DMS 273 treated with DMSO at 0.1 percent for 48 hours (cell line): ENCODE measurements around the gene MYOC.
"Not testable (repeated sequence)": the region's sequence is repeated elsewhere in the genome, so short reads cannot be mapped to it uniquely, and the experiment has no call there.

Experiments used
- DNase-seq: peaks from one replicate; lab custom pipeline; 2025; lab: John Stamatoyannopoulos, UW

The MYOC gene

DNA sequence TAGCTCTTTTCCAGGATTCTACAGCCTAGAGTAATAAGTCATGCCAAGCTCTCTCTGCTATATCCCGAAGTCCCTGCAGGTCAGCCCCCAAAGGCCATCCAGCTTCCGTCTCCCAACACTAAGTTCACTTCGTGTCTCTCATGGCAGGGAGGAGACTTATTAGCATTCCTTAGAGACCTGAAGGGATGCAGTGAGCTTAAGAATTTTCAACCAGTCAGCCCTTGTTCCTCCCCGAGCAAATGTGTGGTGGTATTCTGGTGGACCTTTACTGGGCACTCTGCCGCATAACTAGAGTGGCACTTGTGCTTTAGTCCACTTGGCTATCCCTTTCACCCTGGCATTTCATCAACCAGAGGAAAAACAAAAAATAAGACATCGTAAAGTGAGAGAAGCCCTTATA lies 49.4 kb downstream of the MYOC start:
- DNase-seq = not testable (repeated sequence)

DNA sequence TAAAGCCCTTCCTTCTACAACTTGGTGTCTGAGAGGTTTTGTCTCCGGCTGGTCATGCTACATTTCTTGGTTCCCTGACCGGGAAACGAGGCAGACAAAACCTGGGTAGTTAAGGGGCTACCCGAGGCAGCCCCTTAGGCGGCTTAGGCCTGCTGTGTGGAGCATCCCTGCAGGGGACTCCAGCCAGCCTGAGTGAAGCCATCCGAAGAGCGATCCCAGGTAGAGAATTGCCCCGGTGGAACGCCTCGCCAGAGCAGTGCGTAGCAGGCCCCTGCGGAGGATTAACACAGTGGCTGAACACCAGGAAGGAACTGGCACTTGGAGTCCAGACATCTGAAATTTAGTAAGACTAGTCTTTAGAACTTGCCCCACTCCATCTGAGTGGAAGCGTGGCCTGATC lies 51.6 kb downstream of the MYOC start:
- DNase-seq = no peak

- not testable (repeated sequence) for DNase-seq
Measured at GRCh38 chr1:171600310-171600709, 52.2 kb downstream of the MYOC start.

GRCh38 chr1:171597203-171597602 lies 55.3 kb downstream of the MYOC start:
- DNase-seq = no peak

DNA sequence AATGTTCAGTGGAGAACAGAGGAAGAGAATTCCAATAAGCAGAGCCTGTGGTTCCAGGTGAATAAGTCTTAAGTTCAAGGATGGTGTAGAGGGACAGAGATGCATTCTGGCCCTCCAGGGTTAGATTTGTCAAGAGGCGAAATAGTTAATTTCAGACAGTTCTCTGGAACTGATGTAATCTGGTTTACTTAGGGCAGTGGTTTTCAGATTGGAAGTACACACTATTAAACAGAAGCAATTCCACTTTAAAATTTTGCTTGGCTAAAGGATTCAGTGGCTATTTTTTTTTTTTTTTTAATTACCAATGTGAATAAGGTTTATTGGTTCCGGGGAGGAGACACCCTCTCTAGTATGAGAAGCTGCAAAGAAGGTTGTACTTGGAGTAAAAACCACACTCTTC lies 55.8 kb downstream of the MYOC start:
- no peak for DNase-seq

- DNase-seq = no peak
Measured at GRCh38 chr1:171596119-171596518, 56.4 kb downstream of the MYOC start.

DNA sequence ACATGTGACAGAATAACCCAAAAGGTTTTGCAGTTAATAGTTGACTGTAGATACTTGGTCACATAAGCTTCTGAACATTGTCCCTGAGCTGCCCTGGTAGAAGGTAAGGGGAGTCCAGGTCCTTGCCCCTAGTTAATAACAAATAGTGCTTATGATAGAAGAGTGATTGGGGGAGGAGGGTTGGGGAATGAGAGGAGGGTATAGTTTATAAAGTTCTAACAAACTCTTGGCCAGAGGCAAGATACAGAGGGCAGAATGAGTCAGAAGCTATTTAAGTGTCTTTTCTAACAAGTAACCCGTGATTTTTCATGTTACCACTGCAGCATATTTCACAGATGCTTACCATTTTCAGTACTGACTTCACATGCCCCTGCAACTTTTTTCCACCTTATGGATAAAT lies 57.2 kb downstream of the MYOC start:
- DNase-seq = no peak

GRCh38 chr1:171590022-171590421 lies 62.5 kb downstream of the MYOC start:
- DNase-seq = no peak

DNA sequence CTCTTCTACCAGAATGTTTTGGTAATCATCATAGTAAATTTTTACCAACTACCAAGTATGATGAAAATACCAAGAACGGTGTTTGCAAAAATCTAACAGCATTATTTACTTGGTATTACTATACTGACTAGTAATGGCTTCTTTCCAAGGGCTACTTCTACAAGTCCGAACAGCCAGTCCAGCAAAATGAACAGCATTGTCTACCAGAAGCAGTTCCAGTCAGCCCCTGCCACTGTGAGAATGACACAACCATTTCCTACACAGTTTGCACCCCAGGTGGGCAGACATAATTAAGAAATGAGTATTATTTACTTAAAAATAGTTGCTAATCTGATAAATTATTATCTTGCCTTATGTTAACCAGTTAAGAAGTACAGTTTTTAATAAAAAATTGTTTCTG lies 64.3 kb downstream of the MYOC start:
- no peak for DNase-seq

- no peak for DNase-seq
Measured at GRCh38 chr1:171585715-171586114, 66.8 kb downstream of the MYOC start.
